ENCODE results near the gene ACKR2. TPM values are rescaled to one million over a fixed set of nuclear protein-coding genes. Genes with fewer than 3 reads are reported as not detected.

Gene ACKR2
- total and polyA plus RNA-seq, 8 donors = 0.15 to 2.4 (median 0.50) TPM; not detected in 3

DNA sequence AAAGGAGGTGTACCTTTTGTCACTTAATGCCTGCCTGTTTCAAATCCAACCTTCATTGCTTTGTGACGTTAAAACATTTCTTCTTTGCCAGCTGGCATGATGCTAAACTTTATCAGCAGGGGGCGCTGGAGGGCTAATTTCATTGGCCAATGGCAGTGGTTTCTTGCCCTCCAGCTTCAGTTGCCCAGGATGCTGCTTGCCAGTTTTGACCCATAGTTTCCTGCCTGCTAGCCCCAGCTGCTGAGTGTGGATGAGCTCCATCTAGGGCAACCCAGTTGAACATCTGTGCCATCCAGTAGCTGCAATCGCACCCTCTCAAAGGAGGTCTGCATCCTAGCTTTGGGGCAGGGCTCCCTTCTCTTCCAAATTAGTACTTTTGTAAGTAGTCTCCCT lies 22.1 kb downstream of the ACKR2 start:
- H3K27me3 ChIP-seq = no peaks in the 10 kb centered on the region
- 22 to 28% (median 24%) methylated on average over 3 of the region's 3 CpGs for WGBS, 5 donors

DNA sequence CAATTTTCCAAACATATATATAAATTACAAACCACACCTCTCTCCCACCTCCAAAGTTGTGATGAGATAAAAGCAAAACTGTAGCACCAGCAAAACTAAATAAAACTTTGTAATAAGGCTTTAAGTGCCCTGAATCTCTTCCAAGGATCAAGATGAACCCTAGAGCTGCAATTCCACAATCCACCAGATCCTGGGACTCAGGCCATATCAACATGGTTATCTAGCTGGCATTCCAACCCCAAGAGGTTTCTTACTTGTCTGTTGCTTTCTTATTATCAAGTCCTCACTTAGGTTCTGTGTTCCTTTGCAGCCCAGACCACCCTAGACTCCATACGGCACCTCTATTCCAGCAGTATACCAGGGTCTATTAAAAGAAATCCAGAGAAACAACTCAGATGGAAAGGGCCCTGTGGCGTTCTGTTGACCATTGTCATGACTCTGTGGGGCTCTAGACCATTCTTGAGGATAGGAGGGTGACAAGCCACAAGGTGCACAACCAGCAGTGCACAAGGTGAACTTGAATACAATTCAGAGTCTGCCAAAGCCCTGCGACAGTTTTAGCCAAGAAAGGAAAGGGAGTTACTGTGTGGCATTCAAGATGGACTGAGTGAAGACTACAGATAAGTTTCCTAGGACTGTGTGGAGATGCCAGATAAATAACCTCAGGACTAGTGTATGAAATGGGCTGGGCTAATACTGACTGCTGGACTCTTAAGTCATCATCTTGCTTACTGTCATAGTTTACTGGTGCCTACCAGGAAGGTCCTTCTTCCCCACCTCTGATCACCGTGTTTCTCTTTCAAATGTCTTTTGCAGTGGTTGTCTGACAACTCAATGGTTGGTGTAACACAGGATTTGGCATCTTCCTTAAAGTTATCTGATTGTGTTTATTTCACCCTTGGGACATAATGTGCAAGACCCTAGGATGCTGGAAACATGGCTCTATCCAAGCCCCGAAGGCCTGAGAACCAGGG lies 27.2 kb downstream of the ACKR2 start:
- H3K36me3 ChIP-seq = no peaks in the 10 kb centered on the region
- no peaks in the 10 kb centered on the region for H3K27me3 ChIP-seq
- intact Hi-C loops (cut with DNase I; ENCODE audit: low total_unique reads) = no loop called here
- no peak for DNase-seq
- 88 to 92% (median 90%) methylated on average over 5 of the region's 5 CpGs for WGBS, 5 donors
- H3K9me3 ChIP-seq = no peaks in the 10 kb centered on the region
- no peak overlapping the region for H3K4me3 ChIP-seq
- TF ChIP-seq EP300 (IDR thresholded peaks at IDR 0.05) = no peak
- TF ChIP-seq POLR2AphosphoS5 (IDR thresholded peaks at IDR 0.05) = no peak
- TF ChIP-seq CTCF (IDR thresholded peaks at IDR 0.05) = no peak
- TF ChIP-seq POLR2A (IDR thresholded peaks at IDR 0.05) = no peak
- peaks cover 0 to 12% (median 8%) of the 10 kb centered on the region in 4 donors for H3K4me1 ChIP-seq
- no peak overlapping the region for H3K27ac ChIP-seq

More for the DNA sequence above, 22.1 kb downstream of the ACKR2 start:
- H3K27ac ChIP-seq = no peak overlapping the region
- peak; percentile 80 to 84 for DNase-seq
- intact Hi-C loops (cut with DNase I; ENCODE audit: low total_unique reads) = no loop called here
- H3K36me3 ChIP-seq = no peaks in the 10 kb centered on the region
- H3K4me3 ChIP-seq = no peak overlapping the region
- TF ChIP-seq CTCF (IDR thresholded peaks at IDR 0.05) (peak in 5 of 7 experiments; percentile 43 to 76 (median 66)), POLR2A (IDR thresholded peaks at IDR 0.05) (no peak), EP300 (IDR thresholded peaks at IDR 0.05) (no peak), POLR2AphosphoS5 (IDR thresholded peaks at IDR 0.05) (peak in 1 of 3 donors; percentile 27)
- H3K4me1 ChIP-seq = peaks cover 0 to 22% (median 8%) of the 10 kb centered on the region in 4 donors
- H3K9me3 ChIP-seq = no peaks in the 10 kb centered on the region

DNA sequence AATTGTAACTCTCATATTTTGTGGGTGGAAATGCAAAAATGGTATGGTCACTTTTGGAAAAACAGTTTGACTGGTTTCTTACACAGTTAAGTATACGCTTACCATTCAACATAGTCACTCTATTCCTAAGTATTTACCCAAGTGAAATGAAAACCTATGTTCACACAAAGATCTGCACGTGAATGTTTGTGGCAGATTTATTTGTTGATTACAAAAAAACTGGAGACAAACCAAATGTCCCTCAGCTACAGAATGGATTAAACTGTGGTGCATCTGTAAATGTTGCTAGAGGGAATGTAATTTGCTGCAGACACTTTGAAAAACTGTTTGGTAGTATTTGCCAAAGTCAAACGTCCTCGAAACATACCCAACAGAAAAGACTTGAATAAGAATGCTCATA lies 29.3 kb downstream of the ACKR2 start:
- 59 to 79% (median 68%) methylated on average over 4 of the region's 4 CpGs for WGBS, 5 donors
- no peak for TF ChIP-seq EP300 (IDR thresholded peaks at IDR 0.05)
- no peak for TF ChIP-seq POLR2AphosphoS5 (IDR thresholded peaks at IDR 0.05)
- TF ChIP-seq POLR2A (IDR thresholded peaks at IDR 0.05) = no peak
- no peak for TF ChIP-seq CTCF (IDR thresholded peaks at IDR 0.05)
- Histone ChIP-seq H3K36me3 (no peaks in the 10 kb centered on the region), H3K4me1 (peaks cover 6 to 27% (median 16%) of the 10 kb centered on the region in 4 donors), H3K27ac (no peak overlapping the region), H3K9me3 (no peaks in the 10 kb centered on the region), H3K27me3 (no peaks in the 10 kb centered on the region), H3K4me3 (no peak overlapping the region)
- intact Hi-C loops (cut with DNase I; ENCODE audit: low total_unique reads) = no loop called here
- no peak for DNase-seq

DNA sequence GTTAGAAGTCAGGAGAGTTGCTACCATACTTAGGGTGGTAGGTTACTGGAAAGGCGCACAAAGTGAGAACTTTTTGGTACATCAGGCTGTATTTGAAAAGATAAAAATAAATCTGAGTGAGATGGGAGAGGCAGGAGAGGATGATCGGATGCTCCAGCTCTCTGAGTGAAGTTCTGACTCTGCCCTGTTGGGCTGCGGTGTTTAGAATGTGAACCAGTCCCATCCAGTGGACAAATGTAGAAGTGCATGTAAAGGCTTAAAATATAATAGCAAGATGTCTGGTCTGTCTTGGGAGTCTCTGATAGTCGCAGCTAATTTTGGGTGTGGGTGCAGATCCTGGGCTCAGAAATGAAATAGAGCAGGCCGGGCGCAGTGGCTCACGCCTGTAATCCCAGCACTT lies 30.4 kb downstream of the ACKR2 start:
- Histone ChIP-seq H3K27me3 (no peaks in the 10 kb centered on the region), H3K4me3 (no peak overlapping the region), H3K9me3 (no peaks in the 10 kb centered on the region), H3K27ac (no peak overlapping the region), H3K4me1 (peaks cover 8 to 37% (median 22%) of the 10 kb centered on the region in 4 donors), H3K36me3 (no peaks in the 10 kb centered on the region)
- peak; percentile 48 to 87 for DNase-seq
- WGBS, 5 donors = 27 to 46% (median 39%) methylated on average over 7 of the region's 7 CpGs
- intact Hi-C loops (cut with DNase I; ENCODE audit: low total_unique reads) = no loop called here
- TF ChIP-seq POLR2A (IDR thresholded peaks at IDR 0.05) = no peak
- peak in 5 of 7 experiments; percentile 69 to 86 (median 82) for TF ChIP-seq CTCF (IDR thresholded peaks at IDR 0.05)
- no peak for TF ChIP-seq EP300 (IDR thresholded peaks at IDR 0.05)
- TF ChIP-seq POLR2AphosphoS5 (IDR thresholded peaks at IDR 0.05) = peak in 1 of 3 donors; percentile 23

Data from stomach (tissue), 9 donors.